ENCODE results near the gene VAMP8.

DNA sequence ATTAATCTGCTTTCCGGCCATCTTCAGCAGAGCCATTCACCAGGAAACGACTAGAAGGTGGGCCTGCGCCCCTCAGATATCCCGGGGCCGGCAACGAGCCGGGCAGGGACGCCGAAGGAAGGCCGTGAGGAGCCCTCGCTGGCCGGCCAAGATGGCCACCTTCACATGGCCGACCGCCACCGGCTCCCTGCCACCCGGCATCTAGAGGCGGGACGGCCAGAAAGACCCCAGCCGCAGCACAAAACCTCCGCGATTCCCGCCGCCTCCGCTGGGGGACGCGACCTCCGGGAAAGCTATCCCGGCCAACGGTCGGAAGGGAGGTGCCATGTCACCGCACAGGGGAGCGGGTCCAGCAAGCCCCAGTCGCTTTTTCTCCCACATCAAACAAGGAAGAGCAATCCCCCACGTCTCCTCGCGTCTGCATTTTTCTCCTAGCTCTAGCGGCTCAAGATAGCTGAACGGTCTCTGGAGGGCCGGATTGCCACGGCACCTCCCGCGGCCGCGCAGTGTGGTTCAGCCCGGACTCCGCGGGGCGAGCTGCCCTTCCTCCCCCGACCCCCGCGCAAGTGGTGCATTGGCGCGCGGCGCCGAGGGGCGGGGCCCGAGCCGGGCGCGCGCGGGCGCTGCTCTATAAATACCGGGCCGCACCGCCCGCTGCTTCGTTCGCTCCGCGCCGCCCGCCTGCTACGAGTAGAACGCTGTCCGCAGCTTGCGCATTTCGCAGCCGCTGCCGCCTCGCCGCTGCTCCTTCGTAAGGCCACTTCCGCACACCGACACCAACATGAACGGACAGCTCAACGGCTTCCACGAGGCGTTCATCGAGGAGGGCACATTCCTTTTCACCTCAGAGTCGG is 38.7 kb upstream of the VAMP8 start, which contains the start of gene MAT2A:
- TF ChIP-seq ZSCAN20 (CRISPR knock-in tag; IDR thresholded peaks at IDR 0.05) (no peak), CTCF (IDR thresholded peaks at IDR 0.05) (peak; percentile 60), JUN (IDR thresholded peaks at IDR 0.05) (peak; percentile 99 to 100), MYC (IDR thresholded peaks at IDR 0.05; ENCODE audit: borderline replicate concordance, low read length) (no peak; the same call in 1 of the 2 replicates), HEYL (CRISPR knock-in tag; IDR thresholded peaks at IDR 0.05) (no peak)

All from A549 (cell line).